ENCODE results near the gene EXTL1.

The EXTL1 gene

DNA sequence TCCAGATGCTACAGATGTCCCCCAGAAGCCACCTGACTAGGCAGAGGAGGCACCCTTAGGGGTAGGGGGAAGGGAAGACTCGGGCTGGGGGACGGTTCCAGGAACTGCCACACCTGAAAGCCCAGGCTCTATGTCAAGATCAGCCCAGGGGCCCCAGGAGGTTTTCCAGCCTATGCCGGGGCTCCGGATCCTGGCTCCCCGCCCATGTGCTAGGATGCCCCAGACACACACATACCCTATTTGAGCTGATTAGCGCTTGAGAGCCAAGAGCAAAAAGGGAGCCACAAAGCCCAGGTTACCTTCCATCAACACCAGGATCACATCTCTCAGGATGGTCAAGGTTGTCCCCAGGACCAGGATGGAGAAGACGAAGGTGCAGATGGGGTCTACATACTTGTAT is 19.8 kb downstream of the EXTL1 start:
- H3K4me3 ChIP-seq (replicated peaks; ENCODE audit: low read depth, low read length) = no peak overlapping the region

DNA sequence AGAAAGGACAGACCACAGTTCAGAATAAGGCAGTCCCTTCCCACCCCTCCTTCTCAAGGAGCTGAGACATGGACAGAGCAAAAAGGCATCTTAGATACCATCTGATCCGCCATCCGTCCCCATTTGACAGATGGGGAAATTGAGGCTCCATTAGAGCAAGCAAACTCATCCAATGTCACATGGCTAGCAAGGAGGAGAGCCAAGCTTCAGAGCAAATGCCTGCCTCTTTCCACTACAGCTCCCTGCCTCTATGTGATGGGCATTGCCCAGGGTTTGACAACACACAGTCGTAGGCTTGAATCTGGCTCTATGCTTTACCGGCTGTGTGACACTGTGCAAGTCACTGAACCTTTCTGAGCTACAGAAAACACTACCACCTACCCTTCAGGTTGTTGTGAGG is 20.4 kb downstream of the EXTL1 start:
- TF ChIP-seq, protein P1, sequence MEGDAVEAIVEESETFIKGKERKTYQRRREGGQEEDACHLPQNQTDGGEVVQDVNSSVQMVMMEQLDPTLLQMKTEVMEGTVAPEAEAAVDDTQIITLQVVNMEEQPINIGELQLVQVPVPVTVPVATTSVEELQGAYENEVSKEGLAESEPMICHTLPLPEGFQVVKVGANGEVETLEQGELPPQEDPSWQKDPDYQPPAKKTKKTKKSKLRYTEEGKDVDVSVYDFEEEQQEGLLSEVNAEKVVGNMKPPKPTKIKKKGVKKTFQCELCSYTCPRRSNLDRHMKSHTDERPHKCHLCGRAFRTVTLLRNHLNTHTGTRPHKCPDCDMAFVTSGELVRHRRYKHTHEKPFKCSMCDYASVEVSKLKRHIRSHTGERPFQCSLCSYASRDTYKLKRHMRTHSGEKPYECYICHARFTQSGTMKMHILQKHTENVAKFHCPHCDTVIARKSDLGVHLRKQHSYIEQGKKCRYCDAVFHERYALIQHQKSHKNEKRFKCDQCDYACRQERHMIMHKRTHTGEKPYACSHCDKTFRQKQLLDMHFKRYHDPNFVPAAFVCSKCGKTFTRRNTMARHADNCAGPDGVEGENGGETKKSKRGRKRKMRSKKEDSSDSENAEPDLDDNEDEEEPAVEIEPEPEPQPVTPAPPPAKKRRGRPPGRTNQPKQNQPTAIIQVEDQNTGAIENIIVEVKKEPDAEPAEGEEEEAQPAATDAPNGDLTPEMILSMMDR (IDR thresholded peaks at IDR 0.05; ENCODE audit: low read length, missing control alignments) = no peak
- no peak for DNase-seq (ENCODE audit: low read depth)
- no peak overlapping the region for H3K4me3 ChIP-seq (replicated peaks; ENCODE audit: low read depth, low read length)

More for the DNA sequence above, 19.8 kb downstream of the EXTL1 start:
- TF ChIP-seq, protein P1 (IDR thresholded peaks at IDR 0.05; ENCODE audit: low read length, missing control alignments) = no peak
- no peak for DNase-seq (ENCODE audit: low read depth)

DNA sequence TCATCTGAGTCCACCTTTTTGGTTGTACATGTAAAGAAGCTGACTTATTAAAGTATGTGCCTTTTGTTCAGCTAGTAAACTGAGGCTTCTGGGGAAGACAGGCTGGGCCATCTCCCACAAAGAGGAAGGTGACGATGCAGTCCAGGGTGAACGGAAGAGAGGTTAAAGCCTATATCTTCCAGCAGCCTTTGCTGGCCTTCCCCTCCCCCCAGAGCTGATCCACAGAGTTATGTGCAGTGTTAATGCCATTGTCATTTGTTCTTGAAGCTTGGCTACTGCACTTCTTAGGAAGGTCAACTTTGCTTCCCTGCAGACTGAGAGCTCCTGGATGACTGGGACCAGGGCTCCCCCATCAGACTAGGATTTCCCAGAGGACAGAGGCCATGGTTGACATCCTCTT is 22.2 kb downstream of the EXTL1 start:
- DNase-seq (ENCODE audit: low read depth) = no peak
- TF ChIP-seq, protein P1 (IDR thresholded peaks at IDR 0.05; ENCODE audit: low read length, missing control alignments) = no peak
- H3K4me3 ChIP-seq (replicated peaks; ENCODE audit: low read depth, low read length) = no peak overlapping the region

DNA sequence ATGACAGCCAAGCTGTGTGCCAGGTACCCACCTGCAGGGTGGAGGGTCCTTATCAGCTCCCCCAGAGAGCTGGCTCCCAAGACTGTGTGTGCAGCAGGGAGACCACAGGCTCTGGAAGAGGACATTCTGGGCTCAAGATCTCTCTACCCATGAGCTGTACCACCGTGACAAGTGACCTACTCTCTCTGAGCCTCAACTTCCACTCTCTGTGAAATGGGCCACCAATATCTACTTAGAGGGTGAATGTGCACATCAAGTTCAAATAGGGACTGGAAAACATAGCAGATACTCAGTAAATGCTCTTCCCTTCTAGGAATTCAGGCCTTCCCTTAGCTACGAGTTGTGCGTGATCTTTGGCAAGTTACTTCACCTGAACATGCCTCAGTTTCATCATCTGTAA is 22.8 kb downstream of the EXTL1 start:
- no peak overlapping the region for H3K4me3 ChIP-seq (replicated peaks; ENCODE audit: low read depth, low read length)
- DNase-seq (ENCODE audit: low read depth) = no peak
- TF ChIP-seq, protein P1 (IDR thresholded peaks at IDR 0.05; ENCODE audit: low read length, missing control alignments) = no peak

DNA sequence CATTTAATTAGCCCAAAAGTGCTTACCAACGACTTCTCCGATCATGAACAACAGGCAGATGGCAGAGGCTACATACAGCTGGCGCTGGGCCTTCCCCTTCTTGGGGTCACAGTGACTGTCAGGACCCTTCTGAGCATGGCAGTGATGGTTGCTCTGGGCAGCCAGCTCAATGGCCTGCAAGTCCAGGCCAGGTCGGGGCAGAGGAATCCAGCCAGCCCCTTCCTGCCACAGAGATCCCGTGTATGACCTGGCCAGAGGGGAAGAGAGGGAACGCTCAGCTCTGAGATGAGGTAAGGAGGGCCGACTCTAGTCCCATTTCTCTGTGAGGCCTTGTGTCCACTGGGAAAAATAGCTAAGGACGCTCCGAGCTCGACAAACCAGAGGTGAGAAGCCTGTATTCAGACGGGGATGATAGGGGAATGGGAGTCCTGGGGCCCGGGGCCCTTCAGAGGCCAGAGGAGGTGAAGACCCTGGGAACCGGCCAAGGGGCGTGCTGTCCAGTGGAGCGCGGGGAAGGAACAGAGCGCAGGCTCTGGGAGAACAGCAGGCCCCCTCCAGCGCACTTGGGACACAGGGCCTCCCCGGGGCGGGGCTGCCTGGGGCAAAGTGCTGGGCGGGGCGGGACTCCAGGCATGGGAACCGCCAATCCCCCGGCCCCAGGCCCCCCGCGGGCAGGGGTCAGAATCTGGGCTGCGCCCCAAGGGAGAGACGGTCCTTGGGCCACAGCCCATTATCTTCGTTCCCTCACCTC is 23.6 kb downstream of the EXTL1 start:
- DNase-seq (ENCODE audit: low read depth) = no peak
- no peak overlapping the region for H3K4me3 ChIP-seq (replicated peaks; ENCODE audit: low read depth, low read length)

DNA sequence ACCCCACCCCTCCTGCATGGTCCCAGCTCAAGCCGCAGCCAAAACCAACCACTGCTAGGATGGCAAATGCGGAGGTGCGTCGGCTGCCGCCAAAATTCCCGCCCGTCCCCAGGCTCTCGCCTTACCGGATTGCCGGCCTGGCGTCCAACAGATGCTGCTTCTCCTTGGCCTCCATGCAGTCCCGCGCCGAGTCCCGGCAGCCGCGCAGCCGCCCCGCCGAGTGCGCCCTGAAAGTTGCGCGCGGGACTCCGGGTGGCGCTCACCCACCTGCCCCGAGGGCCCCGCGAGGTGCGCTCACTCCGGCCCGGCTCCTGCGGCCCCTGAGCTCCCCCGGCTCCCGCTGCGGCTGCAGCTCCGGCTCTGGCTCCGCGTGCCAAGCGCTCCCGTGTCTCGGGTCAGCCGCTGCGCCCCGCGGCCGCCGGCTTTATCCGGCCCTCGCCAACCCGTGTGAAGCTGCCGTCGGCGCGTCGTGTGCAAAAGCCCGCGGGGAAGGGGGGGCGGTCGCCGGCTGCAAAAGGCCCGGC is 24.2 kb downstream of the EXTL1 start, which contains the start of gene SLC30A2:
Gene SLC30A2, minus strand, starts transcription at position 397 of the 524 bp plus-strand sequence. Its CDS starts 222 bp downstream, at position 175.
- H3K4me3 ChIP-seq (replicated peaks; ENCODE audit: low read depth, low read length) = no peak within 1 kb of the TSS

More for the DNA sequence above, 23.6 kb downstream of the EXTL1 start:
- TF ChIP-seq, protein P1 (IDR thresholded peaks at IDR 0.05; ENCODE audit: low read length, missing control alignments) = no peak

More for the DNA sequence above, 24.2 kb downstream of the EXTL1 start, which contains the start of gene SLC30A2:
- TF ChIP-seq, protein P1 (IDR thresholded peaks at IDR 0.05; ENCODE audit: low read length, missing control alignments) = no peak
- no peak for DNase-seq (ENCODE audit: low read depth)

Data from fibroblast of pulmonary artery (primary cell).